H54 (cell line): ENCODE data around the gene TEKT3.
A peak's percentile ranks its signal among the peaks of the same experiment; 100 is the strongest.

Experiments used
- DNase-seq: peaks from one replicate; pipeline ENCODE4 v3.0.0; 2011; ENCODE audit warnings: low spot score, mixed read lengths; ENCODE audit not compliant: insufficient read length
- FAIRE-seq: peaks from 3 replicates; lab custom pipeline; 2011; peaks lifted over from hg19 to GRCh38; lab: Jason Lieb, UNC
- POLR2A ChIP-seq: IDR thresholded peaks from 2 replicates; pipeline ENCODE4 v1.6.1; 2011; ENCODE audit warnings: low read depth, mild to moderate bottlenecking, low read length

TEKT3 gene

DNA sequence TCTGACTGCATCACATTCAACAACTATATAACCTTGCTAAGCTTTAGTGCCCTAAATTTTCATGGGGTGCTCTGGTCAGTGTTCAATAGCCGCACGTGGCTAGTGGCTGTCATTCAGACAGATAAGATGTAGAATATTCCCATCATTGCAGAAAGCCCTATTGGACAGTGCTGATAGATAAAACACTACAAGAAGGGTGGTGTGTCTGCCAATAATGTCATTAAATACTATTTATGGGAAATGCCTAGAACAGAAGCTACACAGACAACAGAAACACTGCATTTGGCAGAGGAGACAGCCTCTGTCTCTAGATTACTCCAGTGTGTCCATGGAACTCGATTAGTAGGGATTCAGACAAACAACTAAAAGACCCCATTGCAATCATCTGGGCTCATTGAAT is 47.8 kb downstream of the TEKT3 start:
- FAIRE-seq (no peak), DNase-seq (no peak)
- no peak for TF ChIP-seq POLR2A

DNA sequence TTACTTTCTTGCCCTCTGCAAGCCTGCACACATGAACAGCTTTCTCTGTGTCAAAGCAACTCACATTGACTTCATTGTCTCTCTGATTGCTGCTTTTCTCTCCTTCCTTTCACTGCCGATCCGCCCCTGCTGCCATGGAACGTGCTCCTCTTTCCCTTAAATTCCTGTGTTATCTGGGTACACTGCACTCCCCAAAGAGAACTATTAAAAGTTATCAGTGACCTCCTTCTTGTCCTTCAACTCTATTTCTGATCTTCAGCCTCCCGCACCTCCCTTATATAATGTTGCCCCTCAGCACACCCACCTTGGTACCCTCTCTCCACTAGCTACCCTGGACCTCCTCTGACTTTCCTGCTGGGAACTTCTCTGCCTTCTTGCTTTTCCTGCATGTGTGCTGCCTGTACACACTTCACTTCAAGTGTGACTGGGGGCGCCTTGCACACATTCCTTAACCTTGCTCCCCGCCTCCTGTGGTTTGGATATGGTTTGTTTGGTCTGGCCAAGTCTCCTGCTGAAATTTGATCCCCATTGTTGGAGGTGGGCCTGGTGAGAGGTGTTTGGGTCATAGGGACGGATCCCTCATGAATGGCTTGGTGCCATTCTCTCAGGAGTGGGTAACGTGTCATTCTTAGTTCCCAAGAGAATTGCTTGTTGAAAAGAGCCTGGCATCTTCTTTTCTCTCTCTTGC is 49.6 kb downstream of the TEKT3 start:
- no peak for TF ChIP-seq POLR2A
- FAIRE-seq (no peak), DNase-seq (no peak)

DNA sequence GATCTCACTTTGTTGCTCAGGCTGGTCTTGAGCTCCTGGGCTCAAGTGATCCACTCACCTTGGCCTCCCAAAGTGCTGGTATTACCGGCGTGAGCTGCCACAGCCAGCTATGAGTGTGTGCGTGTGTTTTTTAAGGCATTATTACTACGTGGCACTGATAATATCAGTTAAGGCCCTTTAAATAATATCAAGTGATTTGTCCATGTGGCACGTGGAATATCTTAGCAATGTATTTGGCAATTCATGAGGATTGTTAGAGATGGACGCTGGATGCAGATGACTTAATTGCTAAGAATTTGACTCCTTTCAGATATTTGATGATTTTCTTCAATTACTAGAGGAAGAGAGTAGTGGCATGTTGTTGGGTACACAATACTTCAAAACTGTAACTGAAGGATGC is 50.8 kb downstream of the TEKT3 start:
- no peak for FAIRE-seq
- no peak for TF ChIP-seq POLR2A
- DNase-seq = no peak

DNA sequence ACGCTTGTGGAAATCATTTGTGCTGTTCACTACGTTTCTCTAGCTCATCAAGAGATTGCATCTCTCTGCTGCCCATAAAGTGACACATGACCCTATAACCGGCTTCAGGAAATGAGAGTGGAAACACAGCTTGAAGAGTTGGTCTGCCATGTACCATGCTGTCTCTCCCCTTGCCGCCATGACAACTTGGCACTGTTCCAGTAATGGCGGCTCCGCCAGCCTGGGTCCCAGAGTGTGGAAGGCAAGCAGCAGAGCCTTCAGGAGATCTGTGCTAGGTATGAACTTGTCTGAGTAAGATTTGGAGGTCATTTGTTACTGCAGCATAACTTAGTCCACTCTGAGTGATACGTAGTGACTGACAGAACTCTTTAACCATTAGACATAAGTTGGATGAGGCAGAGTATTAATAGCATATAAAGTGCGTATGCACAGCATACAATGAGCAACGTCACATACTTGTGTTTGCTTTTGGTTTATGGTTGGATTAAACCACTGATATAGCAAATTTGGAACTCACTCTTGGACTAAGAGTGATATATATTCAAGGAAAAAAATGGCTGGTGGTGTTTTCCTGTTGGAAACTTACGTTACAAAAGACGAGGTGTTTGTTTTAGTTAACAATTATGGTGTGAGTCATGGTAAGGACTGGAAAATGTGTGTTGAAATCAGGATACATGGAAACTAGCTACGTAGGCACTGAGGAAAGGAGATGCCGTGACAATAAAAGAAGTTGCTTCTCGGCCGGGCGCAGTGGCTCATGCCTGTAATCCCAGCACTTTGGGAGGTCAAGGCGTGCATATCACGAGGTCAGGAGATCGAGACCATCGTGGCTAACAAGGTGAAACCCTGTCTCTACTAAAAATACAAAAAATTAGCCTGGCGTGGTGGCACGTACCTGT is 51.9 kb downstream of the TEKT3 start:
- DNase-seq = no peak
- FAIRE-seq = no peak
- no peak for TF ChIP-seq POLR2A

DNA sequence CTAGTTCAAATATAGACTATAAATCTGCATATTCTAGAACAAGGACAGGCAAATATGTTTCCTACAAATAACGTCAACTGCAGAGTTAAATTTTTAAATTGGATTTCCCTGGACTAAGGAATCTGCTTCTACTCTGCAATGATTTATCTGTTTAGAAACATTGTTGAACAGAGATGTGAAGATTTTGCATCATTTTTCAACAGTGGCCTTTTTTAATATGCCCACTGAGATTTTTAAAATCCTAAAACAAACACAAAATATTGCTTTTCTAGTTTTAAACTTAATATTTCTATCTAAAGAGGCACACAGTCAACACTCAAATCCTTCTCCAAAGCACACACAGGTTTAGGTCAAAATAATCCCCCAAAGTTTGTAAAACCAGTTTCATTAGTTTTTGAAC is 52.5 kb downstream of the TEKT3 start:
- DNase-seq = no peak
- no peak for FAIRE-seq
- no peak for TF ChIP-seq POLR2A

DNA sequence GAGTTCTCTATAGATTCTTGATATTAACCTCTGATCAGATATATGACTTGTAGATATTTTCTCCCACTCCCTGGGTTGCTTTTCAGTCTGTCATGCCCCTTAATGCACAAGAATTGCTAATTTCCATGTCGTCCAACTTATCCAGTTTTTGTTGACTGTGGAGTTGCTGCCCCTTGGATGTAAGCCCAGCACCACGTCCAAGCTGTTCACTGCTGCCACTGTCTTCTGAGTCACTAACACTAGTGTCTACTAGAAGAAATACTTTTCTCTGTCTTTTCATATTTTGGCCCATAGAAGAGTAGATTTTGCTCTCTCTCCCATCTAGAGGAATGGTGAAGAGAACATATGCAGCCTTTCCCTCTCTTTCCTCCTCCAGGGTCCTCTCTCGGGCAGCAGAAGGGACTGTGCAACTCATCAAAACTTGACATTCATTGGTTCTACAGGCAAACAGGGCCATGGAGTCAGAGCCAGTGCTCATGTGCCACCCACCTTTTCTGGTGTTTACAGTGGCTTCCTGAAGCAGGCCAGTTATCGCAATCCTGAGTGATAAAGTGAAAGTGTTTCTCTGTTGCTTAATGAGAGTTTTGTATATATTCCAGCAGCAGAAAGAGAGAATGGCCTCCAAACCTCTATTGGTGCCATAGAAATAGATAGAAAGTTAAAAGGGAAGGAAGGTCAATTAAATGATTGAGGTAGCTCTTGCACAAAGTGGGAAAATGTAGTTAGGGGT is 53.7 kb downstream of the TEKT3 start:
- FAIRE-seq = no peak
- TF ChIP-seq POLR2A = no peak
- no peak for DNase-seq

DNA sequence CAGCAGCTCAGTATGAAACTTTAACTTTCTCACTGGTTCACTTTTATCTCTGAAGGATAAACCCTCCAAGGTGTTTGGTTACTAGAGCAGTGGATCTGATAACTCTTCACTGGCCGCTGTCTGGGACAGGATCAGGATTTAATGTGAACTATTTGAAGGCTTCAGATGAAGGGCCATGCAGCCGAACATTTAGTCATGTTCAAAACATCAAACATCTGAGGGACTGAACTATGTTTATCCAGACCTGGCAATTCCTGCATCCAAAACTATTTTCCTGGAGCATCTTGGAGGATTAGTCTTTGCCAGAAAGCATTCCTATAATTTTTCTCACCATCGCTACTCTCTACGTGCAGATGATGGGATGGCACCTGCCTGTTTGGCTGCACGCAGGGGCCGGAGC is 55.9 kb downstream of the TEKT3 start:
- DNase-seq = no peak
- no peak for TF ChIP-seq POLR2A
- FAIRE-seq = no peak

DNA sequence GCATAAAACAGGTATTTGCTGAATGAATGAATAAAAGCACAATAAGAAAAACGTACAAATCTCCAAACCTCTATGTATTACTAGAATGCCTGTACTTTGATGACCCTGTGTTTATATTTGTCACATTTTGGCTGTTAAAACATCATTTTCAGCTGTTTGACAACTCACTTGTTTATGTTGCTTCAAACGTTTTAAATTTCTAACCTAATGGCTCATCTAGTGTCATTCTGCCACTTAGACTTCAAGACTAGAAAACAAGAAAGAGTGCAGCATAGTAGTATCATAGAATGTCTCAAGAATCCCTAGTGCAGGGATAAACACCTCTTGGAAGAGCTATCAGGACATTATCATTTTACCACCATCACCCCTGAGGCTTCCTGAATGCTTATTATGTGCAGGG is 56.9 kb downstream of the TEKT3 start:
- no peak for TF ChIP-seq POLR2A
- FAIRE-seq (no peak), DNase-seq (no peak)

DNA sequence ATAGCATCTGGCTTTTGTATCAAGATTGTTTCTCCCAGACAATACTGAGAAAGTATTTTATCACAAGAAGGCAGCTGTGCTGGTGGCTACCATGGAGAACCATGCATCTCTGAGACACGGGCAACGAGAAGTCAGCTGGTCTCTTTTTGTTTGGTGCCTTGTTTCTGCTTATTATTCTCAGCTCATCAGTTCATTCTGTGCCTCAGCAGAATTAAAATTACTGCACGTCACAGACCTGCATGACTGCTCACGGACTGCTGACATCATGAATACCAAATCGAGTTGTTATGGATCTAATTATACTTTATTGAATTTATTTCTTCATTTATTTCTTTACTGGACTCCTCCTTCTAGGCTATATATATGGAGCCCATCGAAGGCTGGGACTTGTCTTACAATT is 57.3 kb downstream of the TEKT3 start:
- FAIRE-seq (no peak), DNase-seq (no peak)
- no peak for TF ChIP-seq POLR2A

DNA sequence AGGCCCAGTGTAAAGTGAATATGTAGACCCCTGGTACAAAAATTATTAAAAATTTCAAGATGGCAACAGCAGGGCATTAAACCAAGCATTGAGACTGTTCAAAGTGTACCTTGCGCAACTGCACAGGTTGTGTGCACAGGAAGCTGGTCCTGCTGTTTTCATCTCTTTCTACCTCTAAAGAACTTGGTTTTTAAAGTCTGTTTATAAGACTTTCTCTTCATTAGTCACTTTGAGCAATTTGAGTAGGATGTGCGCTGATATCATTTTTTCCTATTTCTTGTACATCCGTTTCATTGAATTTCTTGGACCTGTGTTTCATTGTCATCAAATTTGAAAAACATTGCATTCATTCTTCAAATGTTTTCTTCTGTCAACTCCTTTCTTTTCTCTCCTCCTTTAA is 59.5 kb downstream of the TEKT3 start:
- DNase-seq (no peak), FAIRE-seq (no peak)
- TF ChIP-seq POLR2A = no peak

DNA sequence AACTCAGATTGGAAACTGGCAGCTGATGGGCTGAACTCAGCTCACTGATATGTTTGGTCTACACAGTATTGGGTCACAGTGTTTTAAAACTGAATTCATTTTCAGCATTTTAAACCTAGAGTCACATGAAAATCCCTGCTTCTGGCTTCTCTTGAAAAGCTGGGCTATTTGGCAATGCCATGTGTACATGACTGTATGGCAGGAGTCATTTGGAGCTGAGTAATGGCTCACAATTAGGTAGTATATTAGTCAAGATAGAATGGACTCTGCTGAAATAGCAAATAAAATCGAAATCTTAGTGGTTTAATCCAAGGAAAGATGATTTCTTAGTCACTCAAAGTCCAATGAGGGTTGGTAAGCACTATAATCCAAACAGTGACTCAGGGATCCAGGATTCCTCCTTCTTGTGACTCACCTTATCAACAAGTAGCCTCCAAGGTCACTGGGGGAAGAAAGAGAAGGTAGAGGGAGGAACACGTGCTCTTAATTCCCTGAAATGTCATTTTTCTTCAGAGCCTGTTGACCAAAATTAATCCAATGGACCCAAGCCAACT is 62.4 kb downstream of the TEKT3 start:
- FAIRE-seq = peak; percentile 93
- TF ChIP-seq POLR2A = no peak
- DNase-seq = peak; percentile 58

DNA sequence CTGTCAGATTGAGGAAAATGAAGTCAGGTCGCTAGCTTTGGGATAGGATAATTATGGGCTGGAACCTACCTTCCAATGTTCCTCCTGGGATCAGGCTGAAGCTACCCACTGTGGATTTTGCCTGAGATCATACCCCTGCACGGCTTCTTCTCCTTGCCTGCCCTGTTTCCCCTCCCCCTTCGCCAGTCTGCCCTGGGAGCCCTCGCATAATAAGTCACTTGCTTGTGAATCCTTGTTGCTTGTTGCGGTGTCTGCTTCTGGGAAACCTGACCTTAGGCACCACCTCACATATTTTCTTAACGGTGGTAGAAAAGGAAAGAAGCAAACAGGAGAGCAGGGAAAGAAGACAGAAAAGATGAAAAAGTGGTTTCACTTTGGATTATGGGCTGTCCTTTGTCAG is 63.0 kb downstream of the TEKT3 start:
- FAIRE-seq (no peak), DNase-seq (no peak)
- no peak for TF ChIP-seq POLR2A

DNA sequence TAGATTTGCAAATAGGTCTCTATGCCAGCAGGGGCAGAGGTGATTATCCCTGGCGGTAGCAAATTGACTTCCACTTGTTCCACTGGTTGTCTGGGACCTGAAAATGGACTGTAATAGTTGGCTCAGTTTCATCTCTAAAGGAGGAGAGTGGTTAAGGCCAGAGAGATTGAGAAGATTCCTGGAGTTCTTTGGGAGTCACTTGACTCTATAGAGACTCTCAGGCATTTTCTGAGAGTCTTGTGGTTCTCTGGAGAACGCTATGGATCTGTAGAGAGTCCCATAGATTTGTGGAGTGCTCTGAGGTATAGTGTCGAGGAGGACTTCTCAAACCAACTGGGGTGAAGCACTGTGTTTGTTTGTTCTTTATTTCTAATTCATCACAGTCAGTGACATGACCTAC is 67.4 kb downstream of the TEKT3 start:
- FAIRE-seq (no peak), DNase-seq (no peak)
- TF ChIP-seq POLR2A = no peak
